NT2/D1 (cell line): Measurements from ENCODE around the gene NRXN3.

ENCODE experiments used
- DNase-seq: peaks from one replicate; pipeline ENCODE4 v3.0.0-alpha.2; 2011; ENCODE audit warnings: low read depth, low spot score
- H3K27me3 ChIP-seq: 2 replicates; pipeline ENCODE4 v1.6.0; 2011; ENCODE audit warnings: mild to moderate bottlenecking; ENCODE audit not compliant: insufficient read length, insufficient read depth
- H3K36me3 ChIP-seq: 2 replicates; pipeline ENCODE4 v1.6.1; 2011; ENCODE audit warnings: mild to moderate bottlenecking, low read length, mixed read lengths; ENCODE audit not compliant: insufficient read depth, insufficient read length
- H3K4me1 ChIP-seq: 2 replicates; pipeline ENCODE4 v1.5.1; 2011; ENCODE audit not compliant: insufficient read depth, insufficient read length
- H3K4me3 ChIP-seq: 2 replicates; pipeline ENCODE4 v1.5.1; 2011; ENCODE audit warnings: low read depth; ENCODE audit not compliant: insufficient read length
- H3K9ac ChIP-seq: 2 replicates; pipeline ENCODE4 v1.6.0; 2011; ENCODE audit warnings: low read depth; ENCODE audit not compliant: insufficient read length
- H3K9me3 ChIP-seq: 2 replicates; pipeline ENCODE4 v1.5.1; 2011; ENCODE audit warnings: mild to moderate bottlenecking, low read length; ENCODE audit not compliant: insufficient read depth
- SUZ12 ChIP-seq: IDR thresholded peaks from 2 replicates; pipeline ENCODE4 v1.6.1; 2011; ENCODE audit not compliant: insufficient read length, insufficient read depth; ENCODE audit errors: extremely low read depth
- YY1 ChIP-seq: IDR thresholded peaks from 2 replicates; pipeline ENCODE4 v1.6.1; 2011; ENCODE audit not compliant: insufficient read length, insufficient read depth
- ZNF274 ChIP-seq: IDR thresholded peaks from 2 replicates; pipeline ENCODE4 v1.6.1; 2011; ENCODE audit warnings: mild to moderate bottlenecking, low read depth, low read length

Gene NRXN3

DNA sequence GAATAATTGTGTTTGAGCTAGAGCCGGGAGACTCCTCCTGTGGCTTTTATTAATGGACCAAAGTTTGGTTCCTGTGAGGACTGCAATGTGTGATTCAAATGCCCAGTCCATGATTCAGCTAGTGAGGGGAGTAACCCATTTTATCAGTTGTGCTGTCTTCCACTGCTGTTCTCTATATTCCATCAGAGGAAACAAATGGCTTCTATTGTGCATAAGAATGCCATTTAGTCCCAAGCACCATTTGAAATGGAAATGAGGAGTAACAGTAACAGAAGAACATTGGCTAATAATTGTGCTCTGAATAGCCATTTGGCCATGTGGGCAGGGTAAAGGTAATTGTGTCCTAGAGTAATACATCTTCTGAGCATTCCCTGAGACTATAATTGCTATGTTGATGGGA lies 1398.4 kb downstream of the NRXN3 start:
- Histone ChIP-seq H3K4me1 (no peaks in the 10 kb centered on the region), H3K9me3 (no peaks in the 10 kb centered on the region), H3K27me3 (no peaks in the 10 kb centered on the region), H3K9ac (no peak overlapping the region), H3K36me3 (no peaks in the 10 kb centered on the region), H3K4me3 (no peak overlapping the region)
- no peak for DNase-seq
- TF ChIP-seq SUZ12 (no peak), ZNF274 (no peak), YY1 (no peak)

DNA sequence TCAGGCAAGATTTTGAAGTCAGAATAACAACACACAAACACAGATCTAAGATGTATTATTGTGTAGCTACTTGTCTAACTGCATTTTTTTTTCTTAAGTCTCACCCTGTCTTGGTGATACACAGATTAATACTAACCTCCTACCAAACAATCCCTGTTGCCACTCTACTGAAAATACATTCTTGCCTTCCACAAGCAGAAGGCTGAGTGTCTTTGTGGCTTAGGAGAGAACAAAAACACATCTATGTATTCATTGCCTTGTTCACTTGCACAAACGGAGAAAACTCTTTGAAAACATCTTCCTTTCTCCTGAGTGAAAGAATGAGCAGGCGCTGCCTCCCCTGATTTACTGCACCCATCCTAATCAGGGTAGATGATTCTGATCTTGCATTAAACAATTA lies 1398.9 kb downstream of the NRXN3 start:
- no peak for DNase-seq
- no peaks in the 10 kb centered on the region for H3K9me3 ChIP-seq
- no peak for TF ChIP-seq ZNF274
- TF ChIP-seq SUZ12: no peak
- TF ChIP-seq YY1: no peak

DNA sequence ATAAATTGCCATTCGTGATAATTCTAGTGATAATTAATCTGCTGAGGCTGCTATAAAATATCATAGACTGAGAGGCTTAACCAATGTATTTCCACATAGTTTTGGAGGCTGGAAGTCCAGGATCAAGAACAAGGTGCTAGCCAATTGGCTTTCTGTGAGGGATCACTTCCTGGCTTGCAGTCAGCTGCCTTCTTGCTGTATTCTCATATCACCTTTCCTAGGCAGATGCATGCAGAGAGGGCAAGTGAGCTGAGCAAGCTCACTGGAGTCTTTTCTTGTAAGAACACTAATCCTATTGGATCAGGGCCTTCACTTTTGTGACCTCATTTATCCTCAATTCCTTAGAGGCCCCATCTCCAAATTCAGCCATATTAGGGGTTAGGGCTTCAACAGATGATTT lies 1400.5 kb downstream of the NRXN3 start:
- Histone ChIP-seq H3K9me3 (no peaks in the 10 kb centered on the region), H3K4me1 (no peaks in the 10 kb centered on the region), H3K4me3 (no peak overlapping the region), H3K9ac (no peak overlapping the region), H3K27me3 (no peaks in the 10 kb centered on the region), H3K36me3 (no peaks in the 10 kb centered on the region)
- DNase-seq: no peak
- TF ChIP-seq SUZ12: no peak
- no peak for TF ChIP-seq YY1
- TF ChIP-seq ZNF274: no peak

More for the DNA sequence above, 1398.9 kb downstream of the NRXN3 start:
- Histone ChIP-seq H3K4me3 (no peak overlapping the region), H3K4me1 (no peaks in the 10 kb centered on the region), H3K36me3 (no peaks in the 10 kb centered on the region), H3K27me3 (no peaks in the 10 kb centered on the region), H3K9ac (no peak overlapping the region)

DNA sequence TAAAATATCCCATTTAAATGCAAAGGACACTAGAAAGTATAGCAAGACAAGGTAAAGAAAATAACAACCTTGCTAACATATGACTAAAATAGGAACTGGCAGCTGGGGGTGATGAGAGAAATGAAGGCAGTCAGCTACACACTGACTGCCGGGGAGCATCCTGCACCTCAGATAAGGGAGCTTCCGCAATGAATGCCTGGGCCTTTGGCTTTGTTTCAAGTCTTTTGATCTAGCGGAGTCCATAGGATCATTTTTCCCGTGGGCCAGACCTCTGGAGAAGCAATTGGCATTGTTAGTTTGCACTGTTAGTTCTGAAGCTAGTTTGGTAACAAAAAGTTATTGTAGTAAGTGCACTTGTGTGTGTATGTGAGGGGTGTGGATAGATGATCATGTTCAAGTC lies 1401.2 kb downstream of the NRXN3 start:
- Histone ChIP-seq H3K9me3 (no peaks in the 10 kb centered on the region), H3K4me1 (no peaks in the 10 kb centered on the region), H3K9ac (no peak overlapping the region), H3K4me3 (no peak overlapping the region), H3K36me3 (no peaks in the 10 kb centered on the region), H3K27me3 (no peaks in the 10 kb centered on the region)
- TF ChIP-seq ZNF274: no peak
- no peak for TF ChIP-seq YY1
- TF ChIP-seq SUZ12: no peak
- DNase-seq: no peak

DNA sequence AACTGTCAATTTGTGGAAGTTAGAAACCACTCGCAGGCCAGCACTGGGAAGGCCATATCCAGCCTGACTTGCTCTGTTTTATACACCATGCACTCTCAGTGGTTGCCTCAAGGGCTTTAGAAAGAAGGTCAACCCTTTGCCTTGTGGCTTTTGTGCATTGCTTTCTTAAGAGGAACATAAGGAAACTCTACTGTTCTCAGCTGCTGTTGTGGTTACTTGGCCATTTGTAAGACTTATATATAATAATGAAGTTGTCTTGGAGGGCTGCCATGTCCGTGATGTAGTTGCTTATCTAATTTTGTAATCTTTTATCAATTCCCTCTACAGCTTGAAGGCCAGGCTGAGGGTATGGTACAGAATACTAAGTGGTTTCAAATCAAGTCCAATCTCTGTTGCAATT lies 1403.3 kb downstream of the NRXN3 start:
- TF ChIP-seq ZNF274 (no peak), YY1 (no peak), SUZ12 (no peak)

DNA sequence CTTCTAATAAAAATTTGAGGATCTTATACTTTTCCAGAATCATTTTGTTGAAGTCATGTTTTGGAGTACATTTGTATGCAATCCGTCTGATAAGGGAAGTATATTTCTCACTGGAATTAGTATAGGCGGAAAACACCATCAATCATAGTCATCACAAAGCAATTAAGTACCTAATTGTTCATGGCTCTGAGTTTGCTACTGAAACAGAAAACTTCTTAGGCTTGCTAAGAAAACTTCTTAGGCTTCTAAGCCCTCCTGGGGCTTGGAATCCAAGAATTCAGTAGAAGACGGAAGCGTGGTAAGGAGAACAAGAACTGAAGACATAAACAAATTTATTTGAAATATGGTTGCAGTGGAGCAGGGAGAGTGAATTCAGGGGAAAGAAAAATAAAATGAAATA lies 1404.9 kb downstream of the NRXN3 start:
- H3K4me3 ChIP-seq: no peak overlapping the region
- H3K4me1 ChIP-seq: no peaks in the 10 kb centered on the region
- TF ChIP-seq ZNF274 (no peak), SUZ12 (no peak), YY1 (no peak)
- H3K9ac ChIP-seq: no peak overlapping the region
- no peaks in the 10 kb centered on the region for H3K36me3 ChIP-seq
- no peaks in the 10 kb centered on the region for H3K9me3 ChIP-seq
- no peak for DNase-seq
- H3K27me3 ChIP-seq: no peaks in the 10 kb centered on the region

More for the DNA sequence above, 1403.3 kb downstream of the NRXN3 start:
- Histone ChIP-seq H3K36me3 (no peaks in the 10 kb centered on the region), H3K27me3 (no peaks in the 10 kb centered on the region), H3K9ac (no peak overlapping the region), H3K4me3 (no peak overlapping the region), H3K9me3 (no peaks in the 10 kb centered on the region), H3K4me1 (no peaks in the 10 kb centered on the region)
- no peak for DNase-seq

DNA sequence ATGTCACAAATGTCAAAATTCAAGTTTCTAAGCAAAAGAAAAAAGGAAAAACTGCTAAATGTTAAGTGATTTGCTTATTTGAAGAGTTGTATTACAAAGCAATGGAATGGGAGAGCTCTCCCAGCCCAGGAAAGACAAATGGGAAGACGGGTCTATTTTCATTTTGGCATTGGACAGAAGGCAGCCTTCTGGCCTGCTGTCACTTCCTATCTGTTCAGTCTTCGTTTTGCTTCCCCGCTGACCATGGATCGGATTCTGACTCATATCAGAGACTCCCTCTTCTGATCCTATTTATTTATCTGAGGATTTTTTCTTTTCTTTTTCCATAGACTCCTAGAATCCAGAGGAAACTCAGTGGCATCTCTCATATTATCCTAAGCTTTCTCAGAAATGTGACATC lies 1406.3 kb downstream of the NRXN3 start:
- TF ChIP-seq YY1: no peak
- TF ChIP-seq ZNF274: no peak
- TF ChIP-seq SUZ12: no peak
- no peak for DNase-seq

DNA sequence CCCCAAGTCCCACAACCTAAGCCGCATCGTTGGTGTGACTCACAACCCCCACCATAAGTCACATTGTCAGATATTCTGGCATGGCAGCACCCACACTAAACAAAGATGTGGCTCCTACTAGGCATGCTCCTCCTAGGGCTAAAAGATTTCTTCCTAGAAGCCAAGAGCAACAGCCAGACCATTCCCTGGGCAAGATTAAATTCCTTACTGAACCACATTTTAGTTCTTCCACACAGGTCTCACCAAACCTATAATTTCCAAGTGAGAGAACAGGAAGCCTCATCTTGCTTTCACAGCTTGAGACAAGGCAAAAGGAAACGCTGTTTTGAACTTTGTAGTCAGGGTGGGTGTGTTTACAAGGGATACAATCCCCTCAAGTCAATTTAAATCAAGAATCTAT lies 1408.3 kb downstream of the NRXN3 start:
- Histone ChIP-seq H3K4me3 (no peak overlapping the region), H3K27me3 (no peaks in the 10 kb centered on the region), H3K9ac (no peak overlapping the region), H3K36me3 (no peaks in the 10 kb centered on the region), H3K9me3 (no peaks in the 10 kb centered on the region), H3K4me1 (no peaks in the 10 kb centered on the region)
- no peak for TF ChIP-seq SUZ12
- TF ChIP-seq ZNF274: no peak
- TF ChIP-seq YY1: no peak
- DNase-seq: no peak

More for the DNA sequence above, 1406.3 kb downstream of the NRXN3 start:
- H3K4me1 ChIP-seq: no peaks in the 10 kb centered on the region
- H3K36me3 ChIP-seq: no peaks in the 10 kb centered on the region
- no peak overlapping the region for H3K4me3 ChIP-seq
- no peaks in the 10 kb centered on the region for H3K9me3 ChIP-seq
- no peak overlapping the region for H3K9ac ChIP-seq
- no peaks in the 10 kb centered on the region for H3K27me3 ChIP-seq
